Measurements from ENCODE around the gene DOK6. TPM values are rescaled to one million over a fixed set of nuclear protein-coding genes. Genes with fewer than 3 reads are reported as not detected.

Gene DOK6
- total RNA-seq, 1 donor from 2014 or later, result 7.0 TPM

- no peak for DNase-seq (ENCODE audit: low spot score, unreplicated experiment)
- Mint-ChIP-seq H3K4me1 (ENCODE audit: low read depth) (no peaks in the 10 kb centered on the region), H3K9me3 (ENCODE audit: low read depth) (peaks cover 13% of the 10 kb centered on the region), H3K36me3 (ENCODE audit: insufficient read depth) (no peaks in the 10 kb centered on the region), H3K27me3 (no peaks in the 10 kb centered on the region), H3K4me3 (ENCODE audit: low read depth) (no peak overlapping the region), H3K27ac (no peak overlapping the region)
- no peak for TF ChIP-seq CTCF (IDR thresholded peaks at IDR 0.05; ENCODE audit: unreplicated experiment)
Measured at GRCh38 chr18:69897397-69898108, 496.9 kb downstream of the DOK6 start.

GRCh38 chr18:69898241-69898861, 497.7 kb downstream of the DOK6 start:
- H3K27me3 Mint-ChIP-seq, result no peaks in the 10 kb centered on the region

More at GRCh38 chr18:69898241-69898861, 497.7 kb downstream of the DOK6 start:
- Mint-ChIP-seq H3K4me3 (ENCODE audit: low read depth) (no peak overlapping the region), H3K36me3 (ENCODE audit: insufficient read depth) (no peaks in the 10 kb centered on the region), H3K9me3 (ENCODE audit: low read depth) (peaks cover 13% of the 10 kb centered on the region), H3K27ac (no peak overlapping the region), H3K4me1 (ENCODE audit: low read depth) (no peaks in the 10 kb centered on the region)
- DNase-seq (ENCODE audit: low spot score, unreplicated experiment), result no peak
- no peak for TF ChIP-seq CTCF (IDR thresholded peaks at IDR 0.05; ENCODE audit: unreplicated experiment)

Data from progenitor cell of endocrine pancreas (in vitro differentiated cells).